Psoas muscle (tissue), 8 donors: ENCODE data around the gene KCNAB1. TPM values are rescaled to one million over a fixed set of nuclear protein-coding genes. Genes with fewer than 3 reads are reported as not detected.
A peak's percentile ranks its signal among the peaks of the same experiment; 100 is the strongest.

Experiments
- ATAC-seq, 4 donors: fragments of 200-7000 bp; cut with Tn5 transposase; one replicate each; pipeline ENCODE4 v1.9.1; 2020; ENCODE audit warnings: moderate library complexity in 3 of 4, mild to moderate bottlenecking in 2 of 4
- DNase-seq, 2 donors: peaks; one replicate each; pipeline ENCODE4 v3.0.0-alpha.2; 2020
- H3K27ac ChIP-seq: fragments of 200-600 bp; one replicate; pipeline ENCODE4 v1.8.0; 2022
- H3K27me3 ChIP-seq, 3 donors: fragments of 200-600 bp in 1 of 3; one replicate each; pipeline versions ENCODE4 v1.6.1 to v1.8.0; 2013 to 2022; ENCODE audit warnings: low read length in 2 of 3, mild to moderate bottlenecking in 2 of 3, moderate library complexity in 1 of 3; ENCODE audit not compliant: insufficient read depth in 3 of 3
- H3K36me3 ChIP-seq, 2 donors: fragments of 200-600 bp in 1 of 2; one replicate each; pipeline versions ENCODE4 v1.6.1 to v1.8.0; 2013 to 2022; ENCODE audit warnings: low read depth in 1 of 2, mild to moderate bottlenecking in 1 of 2, moderate library complexity in 1 of 2; ENCODE audit not compliant: insufficient read depth in 1 of 2
- H3K4me1 ChIP-seq: fragments of 200-600 bp; one replicate; pipeline ENCODE4 v1.8.0; 2022
- H3K4me3 ChIP-seq: fragments of 200-600 bp; one replicate; pipeline ENCODE4 v1.8.0; 2022; ENCODE audit warnings: mild to moderate bottlenecking
- H3K9me3 ChIP-seq: fragments of 200-600 bp; one replicate; pipeline ENCODE4 v1.8.0; 2022
- CTCF ChIP-seq: fragments of 200-600 bp; IDR thresholded peaks from one replicate; pipeline ENCODE4 v1.8.0; 2022; ENCODE audit warnings: antibody characterized with exemption
- WGBS, 3 donors: extraction: QIAGEN DNeasy Blood & Tissue Kit; methylation state at CpG; one replicate each; pipeline versions ENCODE4 v1.1.6 to v1.1.7; 2013; 5-methylcytosine and 5-hydroxymethylcytosine counted together
- intact Hi-C, 2 donors: fragments of 100-400 bp; cut with DNase I; formaldehyde crosslinking; loops; one replicate each; pipeline versions ENCODE4 v1.11.0 to v1.14.2; 2022
- polyA plus RNA-seq, 3 donors: library from polyadenylated mRNA; stranded (reverse); fragments of 200-250 nt; gene quantifications; one replicate each; pipeline ENCODE4 v1.2.3, GENCODE V29; 2013
- total RNA-seq, 4 donors: library from RNA; stranded (reverse); fragmentation: NEBNext Ultra II Directional in 2 of 4; extraction: Animal tissue kit (Norgen Biotek cat#: 25700) in 2 of 4; gene quantifications; one replicate each; pipeline versions ENCODE4 v1.2.1 to v1.2.4, GENCODE V29; 2021 to 2023
- donor health status: healthy with polysubstance abuse.
- donor health status: DM: no; HTN: no; CAD: no; lungs with moderate emphysema.
- donor health status: Bipolar disorder and iron deficiency.
- donor health status: healthy.
- donor health status: DM: yes; HTN: yes; CAD: no.
- donor health status: DM: no; HTN: no; CAD: no.
- donor health status: DM: no; HTN: no; CAD: no.
- donor health status: DM: yes; HTN: yes; CAD: no.

The KCNAB1 gene
- total and polyA plus RNA-seq, 7 donors = 0.66 to 3.1 (median 0.91) TPM

GRCh38 chr3:156293566-156293965 is 173.2 kb downstream of the KCNAB1 start:
- no peak for TF ChIP-seq CTCF
- whole genome bisulfite sequencing, 3 donors = 55 to 78% (median 63%) methylated on average over 1 of the region's 1 CpG
- intact Hi-C loops = no loop called here

GRCh38 chr3:156297582-156297981 is 177.2 kb downstream of the KCNAB1 start:
- intact Hi-C loops = no loop called here
- Histone ChIP-seq H3K4me1 (no peaks in the 10 kb centered on the region), H3K27me3 (peaks cover 0 to 6% (median 0%) of the 10 kb centered on the region in 3 donors), H3K27ac (no peak overlapping the region), H3K4me3 (no peak overlapping the region), H3K36me3 (no peaks in the 10 kb centered on the region), H3K9me3 (no peaks in the 10 kb centered on the region)
- ATAC-seq (no peak), DNase-seq (no peak)
- no peak for TF ChIP-seq CTCF
- 93 to 98% (median 96%) methylated on average over 8 of the region's 8 CpGs for WGBS, 3 donors

More at GRCh38 chr3:156293566-156293965, 173.2 kb downstream of the KCNAB1 start:
- Histone ChIP-seq H3K9me3 (no peaks in the 10 kb centered on the region), H3K27ac (no peak overlapping the region), H3K4me1 (peaks cover 5% of the 10 kb centered on the region), H3K4me3 (no peak overlapping the region), H3K36me3 (no peaks in the 10 kb centered on the region), H3K27me3 (peaks cover 3 to 41% (median 7%) of the 10 kb centered on the region in 3 donors)
- no peak for DNase-seq
- no peak for ATAC-seq

- peaks cover 0 to 2% (median 0%) of the 10 kb centered on the region in 3 donors for H3K27me3 ChIP-seq
- no peak overlapping the region for H3K27ac ChIP-seq
- H3K36me3 ChIP-seq = no peaks in the 10 kb centered on the region
- ATAC-seq = no peak
- no peak overlapping the region for H3K4me3 ChIP-seq
- H3K4me1 ChIP-seq = no peaks in the 10 kb centered on the region
- H3K9me3 ChIP-seq = no peaks in the 10 kb centered on the region
- 96 to 98% (median 98%) methylated on average over 6 of the region's 6 CpGs for WGBS, 3 donors
- intact Hi-C loops = no loop called here
- no peak for DNase-seq
- no peak for TF ChIP-seq CTCF
Observed at GRCh38 chr3:156298014-156298413, 177.6 kb downstream of the KCNAB1 start.

GRCh38 chr3:156298938-156299337 is 178.6 kb downstream of the KCNAB1 start:
- Histone ChIP-seq H3K27me3 (no peaks in the 10 kb centered on the region), H3K4me3 (no peak overlapping the region), H3K27ac (no peak overlapping the region), H3K4me1 (no peaks in the 10 kb centered on the region), H3K36me3 (no peaks in the 10 kb centered on the region), H3K9me3 (no peaks in the 10 kb centered on the region)
- DNase-seq (peak; percentile 39 to 61), ATAC-seq (no peak)
- intact Hi-C loops = no loop called here
- 87 to 97% (median 96%) methylated on average over 2 of the region's 2 CpGs for WGBS, 3 donors
- no peak for TF ChIP-seq CTCF

GRCh38 chr3:156299569-156299968 is 179.2 kb downstream of the KCNAB1 start:
- TF ChIP-seq CTCF = no peak
- ATAC-seq (no peak), DNase-seq (no peak)
- 36 to 40% (median 37%) methylated on average over 2 of the region's 2 CpGs for WGBS, 3 donors
- Histone ChIP-seq H3K27ac (no peak overlapping the region), H3K36me3 (no peaks in the 10 kb centered on the region), H3K4me1 (no peaks in the 10 kb centered on the region), H3K4me3 (no peak overlapping the region), H3K27me3 (no peaks in the 10 kb centered on the region), H3K9me3 (no peaks in the 10 kb centered on the region)
- intact Hi-C loops = no loop called here
